ENCODE data around the gene PRTG. TPM values are rescaled to one million over a fixed set of nuclear protein-coding genes. Genes with fewer than 3 reads are reported as not detected.
"Not testable (repeated sequence)": the region's sequence is repeated elsewhere in the genome, so short reads cannot be mapped to it uniquely, and the experiment has no call there.

Gene PRTG
- total RNA-seq, 1 donor from 2014 or later = 0.92 TPM

DNA sequence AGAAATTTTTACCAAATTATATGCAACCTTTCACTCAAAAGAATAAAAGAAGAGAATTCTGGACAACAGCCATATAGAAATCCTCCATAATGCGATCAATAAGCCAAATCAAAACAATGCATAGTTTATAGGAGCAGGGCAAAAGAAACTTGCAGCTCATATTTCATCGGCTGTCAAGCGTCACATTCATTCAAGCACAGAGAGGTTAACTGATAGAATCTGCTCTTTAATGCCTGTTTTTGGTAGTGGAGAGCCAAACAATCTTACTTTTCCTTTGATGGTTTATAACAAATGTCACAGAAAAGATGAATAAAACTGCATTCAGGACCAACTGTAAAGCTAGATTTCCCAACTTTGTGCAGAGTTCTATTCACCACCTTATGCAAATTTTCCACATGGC is 35.4 kb downstream of the PRTG start:
- intact Hi-C loops (cut with DNase I) = no loop called here
- no peak for DNase-seq (ENCODE audit: low spot score)

DNA sequence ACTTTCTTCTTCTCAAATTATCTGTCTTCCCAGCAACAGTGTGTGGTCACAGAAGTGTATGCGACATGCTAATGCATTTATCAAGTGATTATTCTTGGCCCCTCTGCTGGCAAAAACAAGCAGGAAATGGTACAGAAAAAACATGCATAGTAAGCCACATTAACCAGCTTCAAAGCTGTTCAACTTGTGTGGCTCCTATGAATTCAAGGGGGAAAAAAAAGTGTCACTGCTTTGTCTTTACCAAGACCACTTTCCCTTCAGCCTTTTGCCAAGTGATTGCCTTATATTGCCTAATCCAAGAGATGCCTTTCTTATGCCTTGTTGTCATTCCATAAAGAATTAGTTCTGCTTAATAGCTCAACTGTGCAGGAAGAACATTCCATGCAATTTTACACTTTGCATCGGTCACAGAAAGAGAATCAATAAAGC is 39.1 kb downstream of the PRTG start:
- intact Hi-C loops (cut with DNase I) = no loop called here

DNA sequence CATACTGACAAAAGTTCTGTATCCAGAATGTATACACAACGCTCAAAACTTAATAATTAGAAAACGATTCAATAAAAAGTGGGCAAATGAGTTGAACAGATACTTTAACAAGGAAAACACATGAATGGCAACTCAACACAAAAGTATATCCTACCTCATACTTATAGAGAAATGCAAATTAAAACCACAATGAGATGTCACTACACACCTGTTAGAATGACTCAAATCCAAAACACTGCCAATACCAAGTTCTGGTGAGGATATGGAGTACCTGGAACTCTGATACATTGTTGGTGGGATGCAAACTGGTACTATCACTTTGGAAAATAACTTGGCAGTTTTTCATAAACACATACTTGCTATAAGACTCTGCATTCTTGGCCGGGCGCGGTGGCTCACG is 42.1 kb downstream of the PRTG start:
- DNase-seq (ENCODE audit: low spot score) = no peak
- intact Hi-C loops (cut with DNase I) = no loop called here

More for the DNA sequence above, 39.1 kb downstream of the PRTG start:
- DNase-seq (ENCODE audit: low spot score) = no peak

DNA sequence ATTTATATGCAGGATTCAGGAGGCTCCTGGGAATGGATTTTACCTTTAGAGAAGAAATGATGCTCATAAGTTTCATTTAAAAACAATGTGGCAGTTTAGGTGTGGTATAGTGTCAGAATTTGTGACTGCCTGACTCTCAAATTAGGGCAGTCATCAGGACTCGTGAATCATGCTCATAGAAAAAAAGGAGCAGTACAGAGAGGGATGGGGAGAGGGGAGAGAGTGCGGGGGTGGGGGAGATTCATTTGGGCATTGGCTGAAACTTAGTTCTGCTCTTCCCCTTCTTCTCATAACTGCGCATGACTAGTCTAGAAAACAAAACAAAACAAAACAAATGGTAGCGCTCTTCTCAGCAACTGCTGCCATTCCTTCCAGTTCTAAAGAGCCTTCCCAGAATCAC is 44.3 kb downstream of the PRTG start:
- DNase-seq (ENCODE audit: low spot score) = no peak
- intact Hi-C loops (cut with DNase I) = no loop called here

DNA sequence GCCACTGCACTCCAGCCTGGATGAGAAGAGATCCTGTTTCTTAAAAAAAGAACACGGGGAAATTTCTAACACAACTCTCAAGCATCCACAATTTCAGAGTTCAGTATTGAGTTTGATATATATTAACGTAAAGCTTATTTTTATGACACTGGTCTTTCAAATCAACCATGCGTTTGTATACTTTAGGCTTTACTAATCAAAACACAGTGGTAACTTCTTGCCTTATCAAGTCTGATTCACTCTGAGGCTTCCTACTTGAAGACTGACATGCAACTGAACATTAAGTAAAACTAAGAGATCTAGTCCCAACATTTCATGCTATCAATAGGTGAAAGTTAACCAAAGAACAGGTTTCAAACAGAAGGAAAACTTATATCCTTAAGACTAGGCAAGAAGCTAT is 46.7 kb downstream of the PRTG start:
- intact Hi-C loops (cut with DNase I) = no loop called here
- no peak for DNase-seq (ENCODE audit: low spot score)

DNA sequence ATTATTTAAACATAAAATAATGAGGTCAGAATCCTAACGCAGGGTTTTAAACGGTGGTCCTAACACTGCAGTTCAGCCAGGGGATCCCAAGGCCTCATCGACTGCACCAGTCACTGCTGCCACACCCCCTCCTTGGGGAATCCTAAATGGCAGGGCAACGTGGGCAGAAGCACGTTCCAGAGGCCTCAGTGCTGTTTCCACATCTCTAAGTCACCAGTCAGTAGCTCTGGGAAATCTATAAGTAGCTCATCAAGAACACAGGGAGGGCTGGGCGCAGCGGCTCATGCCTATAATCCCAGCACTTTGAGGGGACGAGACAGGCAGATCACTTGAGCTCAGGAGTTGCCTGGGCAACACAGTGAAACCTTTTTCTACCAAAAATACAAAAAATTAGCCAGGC is 47.5 kb downstream of the PRTG start:
- no peak for DNase-seq (ENCODE audit: low spot score)
- intact Hi-C loops (cut with DNase I) = no loop called here

DNA sequence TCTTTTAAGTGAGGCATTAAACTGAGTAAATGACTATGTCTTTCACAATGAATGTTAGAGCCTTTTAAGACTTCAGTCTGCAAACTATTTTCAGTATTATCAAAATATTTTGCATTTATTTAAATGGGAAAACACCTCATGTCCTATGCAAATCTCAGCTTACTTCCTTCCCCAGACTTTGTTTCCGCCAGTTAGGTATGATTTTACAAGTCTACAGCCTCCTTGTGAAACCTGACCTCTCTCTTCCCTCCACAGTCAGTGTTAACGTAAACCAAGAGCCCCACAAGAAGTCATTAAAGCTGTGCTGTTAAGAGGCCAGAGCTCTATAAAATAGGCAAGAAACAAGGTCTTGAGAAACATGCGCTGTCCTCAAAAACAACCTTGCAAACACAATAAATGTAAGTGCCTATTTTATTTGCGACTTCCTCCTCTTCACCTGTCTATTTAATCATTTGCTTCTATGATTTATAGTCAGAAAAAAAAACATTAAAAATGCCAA is 48.3 kb downstream of the PRTG start:
- intact Hi-C loops (cut with DNase I) = no loop called here
- no peak for DNase-seq (ENCODE audit: low spot score)

DNA sequence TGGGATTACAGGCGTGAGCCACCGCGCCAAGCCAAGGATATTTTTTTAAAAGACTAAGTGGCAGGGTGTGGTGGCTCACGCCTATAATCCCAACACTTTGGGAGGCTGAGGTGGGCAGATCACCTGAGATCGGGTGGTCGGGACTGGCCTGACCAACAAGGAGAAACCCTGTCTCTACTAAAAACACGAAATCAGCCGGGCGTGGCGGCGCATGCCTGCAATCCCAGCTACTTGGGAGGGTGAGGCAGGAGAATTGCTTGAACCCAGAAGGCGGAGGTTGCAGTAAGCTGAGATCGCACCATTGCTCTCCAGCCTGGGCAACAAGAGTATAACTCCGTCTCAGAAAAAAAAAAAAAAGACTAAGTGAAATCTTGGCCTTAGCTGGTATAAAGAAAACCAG is 49.8 kb downstream of the PRTG start:
- intact Hi-C loops (cut with DNase I); DNase-seq (ENCODE audit: low spot score): not testable (repeated sequence)

DNA sequence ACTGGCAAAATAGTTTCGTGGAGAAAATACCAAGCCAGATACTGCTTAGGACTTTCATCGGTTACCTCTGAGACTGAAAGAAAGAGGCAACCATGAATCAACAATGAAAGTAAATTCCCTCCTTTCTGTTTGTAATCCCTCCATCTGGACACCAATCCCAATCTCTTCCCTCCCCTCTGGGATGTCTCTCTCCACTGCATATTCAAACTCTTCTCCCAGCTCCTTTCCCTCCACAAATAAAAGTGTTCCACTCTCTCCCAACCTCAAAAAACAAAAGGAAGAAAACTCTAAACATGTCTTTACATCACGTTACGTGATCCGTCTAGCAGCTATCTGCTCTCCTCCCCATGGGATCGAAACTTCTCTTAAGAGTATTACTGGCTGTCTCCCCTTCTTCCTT is 55.2 kb downstream of the PRTG start:
- DNase-seq (ENCODE audit: low spot score) = no peak
- intact Hi-C loops (cut with DNase I) = no loop called here

DNA sequence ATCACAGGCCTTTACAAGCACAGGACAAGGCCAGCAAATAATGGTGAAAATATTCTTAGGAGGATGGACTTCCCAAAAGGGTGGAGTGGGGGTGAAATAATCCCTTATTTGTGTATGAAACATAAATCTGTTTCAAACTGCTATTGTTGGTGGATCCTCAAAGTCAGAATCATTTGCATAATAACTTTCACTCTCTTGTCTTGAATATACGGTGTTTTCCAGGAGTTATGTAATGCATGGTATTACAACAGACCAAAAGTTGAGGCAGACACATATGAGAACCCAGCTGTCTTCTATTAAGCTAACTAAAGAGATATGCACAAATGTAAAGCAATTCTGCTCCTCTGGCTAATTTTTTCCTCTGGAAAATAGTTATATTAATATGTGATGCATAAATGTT is 57.7 kb downstream of the PRTG start:
- DNase-seq (ENCODE audit: low spot score) = no peak
- intact Hi-C loops (cut with DNase I) = no loop called here

DNA sequence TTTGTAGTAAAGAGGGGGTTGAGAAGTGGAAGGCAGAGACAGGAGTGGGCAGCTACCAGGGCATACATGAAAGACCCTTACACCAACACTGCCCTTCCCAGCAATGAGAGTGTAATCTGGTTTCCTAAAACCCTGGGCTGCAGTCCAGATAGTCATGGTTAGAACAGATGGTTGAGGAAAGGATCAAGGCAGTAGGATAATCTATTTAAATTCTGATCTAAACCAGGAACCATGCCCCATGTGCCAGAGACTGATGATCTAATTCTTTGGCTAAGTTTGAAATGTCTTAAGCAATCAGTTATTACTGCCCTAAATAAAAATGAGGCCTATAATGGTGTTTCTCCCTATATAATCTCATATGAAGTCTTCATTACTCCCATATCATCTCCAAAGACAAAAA is 59.6 kb downstream of the PRTG start:
- no peak for DNase-seq (ENCODE audit: low spot score)
- intact Hi-C loops (cut with DNase I) = no loop called here

DNA sequence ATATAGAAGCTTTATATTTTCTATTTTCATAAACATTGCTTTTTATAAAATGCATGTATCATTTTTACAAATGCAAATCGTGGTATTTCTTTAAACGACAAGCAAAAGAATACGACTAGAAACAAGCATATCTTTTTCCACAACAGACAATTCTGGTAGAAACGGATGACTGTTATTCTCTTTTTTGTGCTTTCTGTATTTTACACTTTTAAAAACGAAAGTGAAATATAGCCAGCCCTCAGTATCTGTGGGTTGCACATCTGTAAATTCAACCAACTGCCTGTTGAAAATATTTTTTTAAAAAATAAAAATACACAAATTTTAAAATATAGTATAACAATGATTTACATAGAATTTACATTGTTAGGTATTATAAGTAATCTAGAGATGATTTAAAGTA is 61.3 kb downstream of the PRTG start:
- no peak for DNase-seq (ENCODE audit: low spot score)
- intact Hi-C loops (cut with DNase I) = no loop called here

DNA sequence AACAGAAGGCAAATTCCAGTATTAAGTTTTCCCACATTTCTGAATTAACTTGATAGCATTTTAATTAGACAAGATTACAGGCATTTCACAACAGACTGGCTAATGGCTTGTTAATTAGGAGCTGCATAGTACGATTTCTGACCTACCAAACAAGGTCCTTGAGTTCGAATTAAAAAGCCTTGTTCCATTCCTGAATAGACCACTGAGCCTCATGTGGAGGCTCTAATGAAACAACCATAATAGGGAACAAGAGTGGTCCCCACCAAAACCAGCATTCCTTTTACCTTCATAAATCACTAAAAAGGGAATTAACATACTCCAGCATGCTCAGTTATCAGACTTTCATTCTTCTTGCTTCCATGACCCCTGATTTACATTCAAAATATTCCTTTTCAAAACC is 66.4 kb downstream of the PRTG start:
- intact Hi-C loops (cut with DNase I) = no loop called here
- DNase-seq (ENCODE audit: low spot score) = no peak

DNA sequence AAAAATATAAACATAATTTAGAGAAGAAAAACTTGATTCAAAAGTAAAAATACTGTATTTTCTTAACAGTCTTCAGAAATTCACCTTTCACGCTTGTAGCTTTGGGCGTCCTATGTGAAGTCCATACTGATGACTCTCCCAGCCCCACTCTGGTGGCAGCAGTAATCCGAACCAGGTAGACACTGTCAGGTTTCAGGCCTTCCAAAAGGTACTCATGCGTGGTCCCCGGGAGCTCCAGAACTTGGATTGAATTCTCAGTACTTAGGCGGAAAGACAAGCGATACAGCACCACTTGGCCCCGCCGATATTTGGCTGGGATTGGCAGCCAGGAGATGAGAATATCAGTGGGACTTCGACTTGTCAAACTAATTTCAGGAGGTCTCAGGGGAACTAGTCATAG is 69.7 kb downstream of the PRTG start:
- no peak for DNase-seq (ENCODE audit: low spot score)
- intact Hi-C loops (cut with DNase I) = no loop called here

DNA sequence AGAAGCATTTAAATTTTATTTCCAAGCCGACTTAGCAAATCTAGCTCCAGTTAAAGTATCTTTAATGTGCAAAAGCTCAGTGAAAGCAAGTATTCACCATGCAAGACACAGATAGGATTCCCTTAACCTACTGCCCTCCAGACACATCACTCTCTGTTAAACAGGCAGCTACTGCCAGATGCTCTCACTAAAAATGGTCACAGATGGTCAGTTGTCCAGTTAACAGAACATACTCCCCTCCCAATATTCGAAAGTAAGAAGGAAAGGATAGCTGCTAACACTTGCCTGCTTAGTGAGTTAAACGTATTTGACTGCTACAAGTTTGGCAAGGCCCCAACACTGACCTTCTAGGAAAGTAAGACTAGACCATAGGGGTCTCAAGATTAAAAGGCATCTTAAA is 73.7 kb downstream of the PRTG start:
- DNase-seq (ENCODE audit: low spot score) = no peak
- intact Hi-C loops (cut with DNase I) = no loop called here

DNA sequence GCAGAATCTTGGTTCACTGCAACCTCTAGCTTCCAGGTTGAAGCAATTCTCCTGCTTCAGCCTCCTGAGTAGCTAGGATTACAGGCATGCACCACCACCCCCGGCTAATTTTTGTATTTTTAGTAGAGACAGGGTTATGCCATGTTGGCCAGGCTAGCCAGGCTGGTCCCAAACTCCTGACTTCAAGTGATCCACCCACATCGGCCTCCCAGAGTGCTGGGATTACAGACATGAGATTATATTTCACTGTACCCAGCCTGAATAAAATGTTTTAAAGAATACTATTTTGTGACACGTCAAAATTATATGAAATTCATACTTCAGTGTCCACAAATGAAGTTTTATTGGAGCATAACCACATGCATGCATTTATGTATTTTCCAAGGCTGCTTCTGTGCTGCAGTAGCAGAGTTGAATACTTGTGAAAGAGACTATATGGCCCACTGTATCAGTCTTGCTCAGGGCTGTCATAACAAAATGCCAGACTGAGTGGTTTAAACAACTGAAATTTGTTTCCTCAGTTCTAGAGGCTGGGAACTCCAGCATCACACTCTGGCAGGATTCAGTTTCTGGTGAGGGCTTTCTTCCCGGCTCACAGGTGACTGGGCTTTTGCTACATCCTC is 77.2 kb downstream of the PRTG start:
- intact Hi-C loops (cut with DNase I) = no loop called here
- DNase-seq (ENCODE audit: low spot score) = no peak

DNA sequence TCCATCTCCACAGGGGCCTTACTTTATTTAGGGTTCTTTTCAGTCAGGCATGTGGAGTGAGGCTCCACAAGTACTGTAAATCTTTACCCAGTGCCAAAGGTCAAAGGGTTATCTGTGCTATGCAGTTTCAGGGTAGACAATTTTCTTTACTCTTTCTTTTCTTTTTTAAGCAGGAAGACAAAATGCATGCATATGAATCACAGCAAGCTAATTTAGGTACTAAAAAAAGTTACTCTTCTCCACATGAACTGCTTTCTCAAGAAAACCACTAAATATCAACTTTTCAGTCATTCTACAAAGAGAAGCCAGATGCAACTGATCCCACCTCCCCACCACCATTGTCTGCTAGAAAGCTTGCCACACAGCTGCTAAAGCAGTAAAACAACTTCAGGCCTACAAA is 81.5 kb downstream of the PRTG start:
- DNase-seq (ENCODE audit: low spot score) = no peak
- intact Hi-C loops (cut with DNase I) = no loop called here

DNA sequence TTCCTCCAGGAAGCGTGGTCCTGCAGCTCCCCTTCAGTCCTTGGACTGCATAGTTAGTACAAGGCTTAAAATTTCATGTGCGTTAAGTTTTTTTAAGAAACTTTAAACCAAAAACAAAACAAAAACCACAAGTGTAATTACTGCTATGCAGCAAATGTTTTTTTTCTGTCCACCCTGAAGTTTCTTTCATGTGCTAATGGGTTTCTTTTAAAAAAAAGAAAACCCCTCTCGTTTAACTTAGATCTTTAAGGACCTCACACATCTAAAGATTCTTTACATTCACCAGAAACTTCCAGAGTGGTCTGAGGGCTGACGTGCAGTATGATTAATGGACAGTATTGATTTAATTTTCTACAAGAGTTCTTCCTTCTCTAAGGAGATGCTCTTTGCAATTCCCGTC is 82.8 kb downstream of the PRTG start:
- no peak for DNase-seq (ENCODE audit: low spot score)
- intact Hi-C loops (cut with DNase I) = no loop called here

DNA sequence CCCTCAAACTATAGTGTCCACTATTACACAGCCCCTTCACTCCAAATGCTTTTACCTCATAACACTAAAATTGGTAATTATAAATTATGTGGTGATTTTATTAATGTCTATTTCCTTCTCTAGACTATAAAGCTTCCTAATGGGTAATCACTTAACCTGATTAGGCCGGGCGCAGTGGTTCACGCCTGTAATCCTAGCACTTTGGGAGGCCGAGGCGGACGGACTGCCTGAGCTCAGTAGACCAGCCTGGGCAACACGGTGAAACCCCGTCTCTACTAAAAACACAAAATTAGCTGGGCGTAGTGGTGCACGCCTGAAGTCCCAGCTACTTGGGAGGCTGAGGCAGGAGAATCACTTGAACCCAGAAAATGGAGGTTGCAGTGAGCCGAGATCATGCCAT is 83.5 kb downstream of the PRTG start:
- no peak for DNase-seq (ENCODE audit: low spot score)
- intact Hi-C loops (cut with DNase I) = loop anchor here (10.0 kb wide), 1 partner anchor 135 kb away; no protein-coding TSS in a partner anchor

DNA sequence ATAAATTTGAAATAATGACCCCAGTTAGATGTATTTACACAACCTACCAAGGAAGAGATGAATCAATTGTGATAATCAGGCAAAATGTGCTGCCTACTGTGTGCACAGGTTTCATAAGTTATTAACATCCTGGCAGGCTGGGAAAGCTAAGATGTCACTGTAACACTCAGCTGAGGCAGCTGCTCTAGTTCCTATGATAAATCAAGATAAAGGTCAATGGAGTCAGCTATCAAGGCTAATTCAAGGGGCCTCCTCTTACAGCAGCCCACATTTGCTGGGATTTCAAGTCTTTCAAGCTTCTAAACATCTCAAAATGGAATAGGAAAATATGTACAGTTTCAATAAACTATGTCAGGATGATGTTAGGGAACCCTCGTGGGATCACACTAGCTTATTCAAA is 84.1 kb downstream of the PRTG start:
- intact Hi-C loops (cut with DNase I) = loop anchor here (10.0 kb wide), 1 partner anchor 136 kb away; no protein-coding TSS in a partner anchor
- no peak for DNase-seq (ENCODE audit: low spot score)

DNA sequence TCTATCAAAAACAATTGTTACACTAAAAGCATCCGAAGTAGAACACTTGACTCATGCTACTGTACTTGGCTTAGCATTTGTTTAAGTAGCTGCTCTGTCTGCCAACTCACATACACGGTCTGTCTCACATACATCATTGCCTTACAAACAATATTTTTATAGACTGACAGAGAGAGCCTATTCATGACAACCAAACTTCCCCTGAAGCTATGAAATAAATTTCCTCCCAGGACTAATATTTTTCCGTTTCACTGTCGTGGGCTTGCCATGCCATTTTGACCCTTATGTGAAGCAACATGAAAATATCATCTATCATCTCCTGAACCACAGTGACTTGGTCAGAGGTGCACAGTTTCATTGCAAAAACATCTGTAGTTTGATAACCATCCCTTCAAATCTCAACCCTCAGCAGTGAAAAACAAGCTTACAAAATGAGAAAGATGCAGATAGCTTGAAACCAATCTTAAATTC is 88.4 kb downstream of the PRTG start:
- no peak for DNase-seq (ENCODE audit: low spot score)
- intact Hi-C loops (cut with DNase I) = loop anchor here (10.0 kb wide), 1 partner anchor 140 kb away; no protein-coding TSS in a partner anchor
